ENCODE measurements around the gene CD160. TPM values are rescaled to one million over a fixed set of nuclear protein-coding genes. Genes with fewer than 3 reads are reported as not detected.

CD160 gene
- total RNA-seq, 1 donor from 2014 or later: not detected

DNA sequence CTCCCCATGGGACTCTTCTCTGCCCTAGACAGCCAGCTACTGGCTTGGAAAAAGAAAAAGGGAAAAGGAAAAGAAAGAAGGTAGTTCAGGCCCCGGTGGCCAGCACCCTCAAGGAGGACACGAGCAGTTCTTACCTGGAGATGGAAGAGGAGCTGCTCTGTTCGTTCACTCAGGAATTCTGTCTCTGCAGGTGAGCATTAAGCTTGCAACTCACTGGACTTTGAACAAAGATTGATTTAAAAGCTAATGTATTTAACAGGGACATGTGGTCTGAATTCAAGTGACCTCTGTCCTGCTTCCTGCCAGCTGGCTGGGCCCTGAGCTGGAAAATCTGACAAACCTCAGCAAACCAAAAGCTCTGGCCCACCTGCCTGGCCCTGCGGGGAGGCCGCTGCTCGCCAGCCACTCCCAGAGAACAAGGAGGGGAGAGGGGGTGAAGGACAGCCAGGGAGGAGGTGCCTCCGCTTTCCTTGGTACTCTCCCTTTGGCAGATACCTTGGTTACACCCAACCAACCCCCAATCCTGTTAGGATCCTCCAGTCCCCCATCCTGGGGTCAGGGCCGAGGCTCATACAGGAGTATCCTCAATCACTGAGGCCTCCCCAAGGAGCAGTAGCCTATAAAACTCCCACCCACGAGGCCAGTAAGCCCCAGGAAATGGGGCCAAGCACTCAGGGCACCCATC is 12.0 kb upstream of the CD160 start, which contains the start of gene PDZK1:
Gene PDZK1 (minus strand): TSS at position 186 of the 685 bp plus-strand sequence. CDS start 19,347 bp downstream, outside the sequence.
- no peaks in the 10 kb centered on the region for H3K36me3 ChIP-seq (ENCODE audit: control insufficient read depth, insufficient read depth, low read length)
- TF ChIP-seq CTCF (IDR thresholded peaks at IDR 0.05; ENCODE audit: insufficient read depth, low read length, severe bottlenecking): no peak
- no peaks in the 10 kb centered on the region for H3K27me3 ChIP-seq (ENCODE audit: control insufficient read depth, insufficient read depth, low read length)
- FAIRE-seq (no peak), DNase-seq (ENCODE audit: low read depth) (no peak)
- no peak within 1 kb of the TSS for H3K4me3 ChIP-seq (ENCODE audit: low read depth, low read length)

DNA sequence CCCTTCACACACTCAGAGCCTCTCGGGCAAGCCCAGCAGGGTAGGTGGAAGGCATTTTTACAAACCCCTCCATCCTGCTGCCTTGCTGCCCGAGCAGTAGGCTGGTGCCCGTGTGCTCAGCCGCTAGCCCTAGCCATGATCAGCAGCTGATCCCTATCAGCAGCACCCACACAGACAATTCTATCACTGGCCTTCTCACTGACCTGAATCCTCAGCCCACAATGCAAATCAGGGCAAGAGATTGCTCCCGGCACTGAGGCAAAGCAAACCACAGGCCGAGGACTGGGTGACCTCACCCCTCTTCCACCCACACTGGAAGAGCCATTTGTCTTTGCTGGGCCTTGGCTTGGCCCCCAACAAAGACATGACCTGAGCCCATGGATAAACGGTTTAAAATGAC is 11.2 kb upstream of the CD160 start:
- no peak overlapping the region for H3K4me3 ChIP-seq (ENCODE audit: low read depth, low read length)
- DNase-seq (ENCODE audit: low read depth) (no peak), FAIRE-seq (no peak)
- TF ChIP-seq CTCF (IDR thresholded peaks at IDR 0.05; ENCODE audit: insufficient read depth, low read length, severe bottlenecking): no peak
- no peaks in the 10 kb centered on the region for H3K27me3 ChIP-seq (ENCODE audit: control insufficient read depth, insufficient read depth, low read length)
- H3K36me3 ChIP-seq (ENCODE audit: control insufficient read depth, insufficient read depth, low read length): no peaks in the 10 kb centered on the region

GRCh38 chr1:145710291-145711027 is 8.8 kb upstream of the CD160 start:
- H3K4me3 ChIP-seq (ENCODE audit: low read depth, low read length): no peak overlapping the region
- no peak for DNase-seq (ENCODE audit: low read depth)
- H3K36me3 ChIP-seq (ENCODE audit: control insufficient read depth, insufficient read depth, low read length): no peaks in the 10 kb centered on the region
- TF ChIP-seq CTCF (IDR thresholded peaks at IDR 0.05; ENCODE audit: insufficient read depth, low read length, severe bottlenecking): no peak
- FAIRE-seq: no peak
- no peaks in the 10 kb centered on the region for H3K27me3 ChIP-seq (ENCODE audit: control insufficient read depth, insufficient read depth, low read length)

- no peak for FAIRE-seq
- H3K4me3 ChIP-seq (ENCODE audit: low read depth, low read length): no peak overlapping the region
- DNase-seq (ENCODE audit: low read depth): no peak
Observed at GRCh38 chr1:145711213-145711651, 8.1 kb upstream of the CD160 start.

DNA sequence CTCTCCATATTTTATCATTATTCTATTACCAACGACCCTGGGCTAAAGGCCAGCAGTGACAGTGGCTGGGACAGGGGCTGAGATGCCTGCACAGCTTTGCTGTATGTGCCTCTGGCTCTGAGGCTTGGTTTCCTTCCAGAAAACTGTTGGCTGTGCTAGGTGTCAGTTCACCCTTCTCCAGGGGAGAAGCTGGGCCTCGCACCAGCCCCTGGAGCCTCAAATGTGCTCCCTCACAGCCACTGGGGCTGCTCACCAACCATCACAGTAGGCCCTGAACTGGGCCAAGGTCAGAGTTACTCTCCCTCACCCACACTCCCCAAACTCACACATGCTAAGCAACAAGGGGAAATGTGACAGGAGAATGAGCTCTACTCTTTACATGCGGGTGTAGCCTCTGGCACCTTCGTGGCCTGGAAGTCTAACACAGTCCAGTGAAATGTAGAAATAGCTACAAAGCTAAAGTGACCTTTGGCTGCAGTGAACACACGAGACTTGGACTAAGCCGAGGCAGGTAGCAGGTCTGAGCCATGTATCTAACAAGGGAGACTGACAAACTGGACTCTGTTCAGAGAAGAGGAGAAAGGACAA is 4.7 kb upstream of the CD160 start:
- Histone ChIP-seq H3K27me3 (ENCODE audit: control insufficient read depth, insufficient read depth, low read length) (no peaks in the 10 kb centered on the region), H3K36me3 (ENCODE audit: control insufficient read depth, insufficient read depth, low read length) (no peaks in the 10 kb centered on the region), H3K4me3 (ENCODE audit: low read depth, low read length) (no peak overlapping the region)
- FAIRE-seq (no peak), DNase-seq (ENCODE audit: low read depth) (no peak)
- TF ChIP-seq CTCF (IDR thresholded peaks at IDR 0.05; ENCODE audit: insufficient read depth, low read length, severe bottlenecking): no peak

More at GRCh38 chr1:145711213-145711651, 8.1 kb upstream of the CD160 start:
- TF ChIP-seq CTCF (IDR thresholded peaks at IDR 0.05; ENCODE audit: insufficient read depth, low read length, severe bottlenecking): no peak
- Histone ChIP-seq H3K36me3 (ENCODE audit: control insufficient read depth, insufficient read depth, low read length) (no peaks in the 10 kb centered on the region), H3K27me3 (ENCODE audit: control insufficient read depth, insufficient read depth, low read length) (no peaks in the 10 kb centered on the region)

Measured in bronchial epithelial cell (primary cell).